ENCODE data around the gene TNS1.

TNS1 gene

DNA sequence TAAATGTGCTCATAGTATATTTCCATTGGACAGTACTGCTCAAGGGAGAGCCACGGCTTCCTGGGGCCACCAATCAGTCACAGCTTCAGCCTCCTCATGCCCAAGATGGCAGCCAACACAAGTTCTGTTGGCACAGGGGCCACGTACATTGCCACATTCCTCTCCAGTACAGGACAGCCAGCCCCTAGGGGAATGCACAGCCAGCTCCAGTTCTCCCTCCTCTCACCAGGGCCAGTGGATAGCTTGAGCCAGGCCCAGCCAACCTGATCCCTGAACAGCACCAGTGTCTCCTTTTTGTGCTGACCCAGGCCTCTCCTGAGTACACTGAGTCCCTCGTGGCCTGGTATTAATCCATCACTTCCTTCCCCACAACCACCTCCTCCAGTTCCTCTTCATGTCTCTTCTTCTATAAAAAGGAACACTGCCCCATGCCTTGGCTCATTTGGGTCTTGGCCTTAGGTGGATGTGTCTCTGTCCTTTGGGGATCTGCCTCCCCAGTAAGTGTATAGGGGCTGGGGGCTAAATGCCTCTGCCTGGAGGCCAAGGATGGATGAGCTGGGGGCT is 168.7 kb downstream of the TNS1 start:
- no peak for DNase-seq (ENCODE audit: low read depth, low spot score)

DNA sequence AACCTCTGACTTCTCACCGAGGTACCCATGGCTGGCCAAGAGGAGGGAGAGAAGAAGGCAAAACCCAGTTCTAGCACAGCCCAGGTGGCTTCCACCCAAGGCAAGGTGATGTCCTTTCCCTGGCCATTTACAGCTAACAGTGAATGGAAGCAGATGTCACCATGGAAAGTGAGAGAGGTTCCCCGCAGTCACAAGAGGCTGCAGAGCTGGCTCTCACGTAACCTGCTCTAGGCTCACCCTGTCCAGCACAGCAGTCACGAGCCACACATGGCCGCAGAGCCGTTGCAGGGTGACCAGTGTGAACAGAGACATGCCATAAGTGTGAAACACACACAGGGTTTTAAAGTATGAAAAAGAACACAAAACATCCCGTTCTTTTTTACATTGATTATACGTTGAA is 169.4 kb downstream of the TNS1 start:
- no peak for DNase-seq (ENCODE audit: low read depth, low spot score)

DNA sequence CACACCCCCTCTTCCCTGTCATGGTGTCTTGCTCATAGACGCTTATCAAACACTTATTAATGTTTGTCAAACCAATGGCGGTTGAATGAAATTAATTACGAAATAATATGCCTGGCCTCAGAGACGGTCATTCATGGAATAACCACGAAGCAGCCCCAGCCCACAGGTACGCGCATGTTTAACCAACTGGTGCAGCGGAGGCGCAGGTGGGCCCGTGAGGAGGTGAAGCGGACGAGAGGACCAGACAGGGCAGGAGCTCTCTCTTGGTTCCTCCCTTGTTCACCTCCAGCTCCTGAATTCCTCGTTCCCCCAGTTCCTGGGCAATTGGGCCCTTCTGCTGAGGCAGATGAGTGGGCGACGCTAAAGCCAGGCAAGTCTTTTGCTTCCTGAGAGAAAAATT is 169.8 kb downstream of the TNS1 start:
- no peak for DNase-seq (ENCODE audit: low read depth, low spot score)

DNA sequence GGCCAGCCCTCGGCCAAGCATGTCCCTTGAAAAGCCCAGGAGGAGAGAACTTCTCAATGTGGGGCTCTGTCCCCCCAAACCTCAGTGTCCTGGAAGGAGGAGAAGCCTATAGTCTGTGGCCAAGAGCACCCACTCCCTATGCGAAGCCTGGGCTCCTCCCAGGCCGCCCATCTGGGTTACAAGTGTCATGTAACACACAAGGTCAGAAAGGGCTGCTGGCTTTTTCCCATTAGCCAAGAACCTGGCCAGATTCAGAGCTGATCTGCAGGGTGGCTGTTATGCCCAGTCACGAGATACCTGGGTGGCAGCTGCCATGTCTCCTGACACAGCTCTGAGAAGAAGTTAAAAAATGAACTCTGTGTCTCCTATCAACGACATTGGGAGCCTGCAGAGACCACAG is 170.7 kb downstream of the TNS1 start:
- no peak for DNase-seq (ENCODE audit: low read depth, low spot score)

DNA sequence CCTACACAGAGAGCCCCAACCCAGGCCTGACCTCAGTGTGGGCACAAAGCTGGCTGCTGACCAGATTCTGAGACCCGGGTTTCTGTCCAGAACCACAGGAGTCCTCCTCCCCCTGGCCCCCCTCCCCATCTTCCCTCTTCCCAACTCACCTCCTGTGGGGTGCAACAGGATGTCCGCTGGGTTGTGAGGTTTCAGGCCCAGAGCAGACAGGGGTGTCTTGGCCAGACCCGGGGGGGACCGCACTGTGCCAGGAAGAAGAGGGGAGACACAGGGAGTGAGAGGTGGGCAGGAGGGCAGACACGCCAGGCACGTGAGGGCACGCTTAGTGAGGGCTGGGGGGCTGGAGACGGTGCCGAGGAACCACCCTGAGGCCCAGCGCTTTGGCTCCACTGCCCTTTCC is 171.5 kb downstream of the TNS1 start:
- no peak for DNase-seq (ENCODE audit: low read depth, low spot score)

DNA sequence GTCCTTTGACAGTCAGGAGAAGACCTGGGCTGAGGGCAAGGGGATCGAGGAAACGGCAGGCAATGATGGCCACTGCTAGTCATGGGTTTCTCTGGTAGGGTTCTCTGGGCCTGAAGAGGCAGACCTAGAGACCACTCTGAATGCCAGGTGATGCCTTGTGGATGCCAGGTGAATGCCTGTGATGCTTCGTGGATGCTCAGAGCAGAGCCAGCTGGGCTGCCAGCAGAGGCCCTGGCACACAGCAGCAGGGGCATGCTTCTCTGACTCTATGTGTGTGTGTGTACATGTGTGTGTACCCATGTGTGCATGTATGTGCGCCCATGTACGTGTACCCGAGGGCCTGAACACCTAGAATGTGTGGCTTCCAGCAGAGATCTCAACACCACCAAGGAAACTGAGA is 172.0 kb downstream of the TNS1 start:
- no peak for DNase-seq (ENCODE audit: low read depth, low spot score)

DNA sequence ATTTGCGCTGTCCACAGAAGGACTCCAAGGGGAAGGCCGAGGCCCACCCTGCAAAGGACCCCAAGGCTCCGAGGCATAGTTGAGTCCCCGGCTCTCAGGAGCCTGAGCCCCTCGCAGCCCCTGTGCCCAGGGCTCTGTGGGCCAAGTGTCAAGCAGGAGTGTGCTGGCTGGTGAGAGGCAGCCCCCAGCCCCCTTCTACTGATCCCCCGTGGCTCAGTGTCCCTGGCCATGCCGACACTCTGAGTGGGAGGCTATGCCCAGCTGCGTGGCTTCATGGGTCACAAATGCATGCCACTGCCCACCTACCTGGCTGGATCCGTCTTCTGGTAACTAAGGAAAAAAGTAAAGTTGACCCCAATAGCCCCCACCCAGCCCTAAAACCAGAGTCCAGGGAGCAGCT is 172.7 kb downstream of the TNS1 start:
- DNase-seq (ENCODE audit: low read depth, low spot score): no peak

DNA sequence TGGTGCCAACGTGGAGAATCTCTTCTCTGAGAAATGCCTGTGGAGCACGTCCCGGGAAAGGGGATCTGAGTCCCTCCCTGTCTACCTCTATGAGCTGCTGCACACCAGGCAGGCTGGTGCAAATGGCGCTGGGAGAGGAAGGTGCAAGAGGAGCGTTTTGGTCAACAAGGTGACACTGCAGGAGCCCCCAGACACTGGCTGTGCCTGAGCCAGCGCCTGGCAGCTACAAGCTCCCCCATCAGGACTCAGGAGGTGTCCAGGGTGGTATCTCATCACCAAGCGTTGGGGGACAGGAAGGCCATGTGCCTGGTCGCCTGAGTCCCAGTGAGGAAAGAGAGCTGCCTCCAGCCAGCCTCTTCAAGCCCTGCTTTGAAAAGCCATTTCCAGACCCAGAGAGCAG is 173.4 kb downstream of the TNS1 start:
- no peak for DNase-seq (ENCODE audit: low read depth, low spot score)

DNA sequence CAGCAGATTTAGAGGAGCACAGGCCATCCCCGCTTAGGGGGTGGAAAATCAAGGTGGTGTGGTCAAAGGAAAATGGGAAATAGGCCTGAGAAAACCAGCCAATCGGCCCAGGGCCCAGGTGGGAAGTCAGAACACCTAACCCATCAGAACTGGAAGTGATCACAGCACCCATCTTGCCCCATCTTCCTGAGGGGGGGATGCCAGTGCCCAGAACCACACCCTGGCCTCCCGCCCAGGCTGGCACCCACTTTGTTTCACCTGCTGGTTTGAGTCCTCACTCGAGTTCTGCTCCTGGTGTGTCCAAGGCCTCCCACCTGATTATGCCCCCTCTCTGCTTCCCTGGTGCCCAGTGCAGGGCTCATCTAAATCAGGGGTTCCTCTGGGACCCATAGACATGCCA is 174.5 kb downstream of the TNS1 start:
- DNase-seq (ENCODE audit: low read depth, low spot score): no peak

DNA sequence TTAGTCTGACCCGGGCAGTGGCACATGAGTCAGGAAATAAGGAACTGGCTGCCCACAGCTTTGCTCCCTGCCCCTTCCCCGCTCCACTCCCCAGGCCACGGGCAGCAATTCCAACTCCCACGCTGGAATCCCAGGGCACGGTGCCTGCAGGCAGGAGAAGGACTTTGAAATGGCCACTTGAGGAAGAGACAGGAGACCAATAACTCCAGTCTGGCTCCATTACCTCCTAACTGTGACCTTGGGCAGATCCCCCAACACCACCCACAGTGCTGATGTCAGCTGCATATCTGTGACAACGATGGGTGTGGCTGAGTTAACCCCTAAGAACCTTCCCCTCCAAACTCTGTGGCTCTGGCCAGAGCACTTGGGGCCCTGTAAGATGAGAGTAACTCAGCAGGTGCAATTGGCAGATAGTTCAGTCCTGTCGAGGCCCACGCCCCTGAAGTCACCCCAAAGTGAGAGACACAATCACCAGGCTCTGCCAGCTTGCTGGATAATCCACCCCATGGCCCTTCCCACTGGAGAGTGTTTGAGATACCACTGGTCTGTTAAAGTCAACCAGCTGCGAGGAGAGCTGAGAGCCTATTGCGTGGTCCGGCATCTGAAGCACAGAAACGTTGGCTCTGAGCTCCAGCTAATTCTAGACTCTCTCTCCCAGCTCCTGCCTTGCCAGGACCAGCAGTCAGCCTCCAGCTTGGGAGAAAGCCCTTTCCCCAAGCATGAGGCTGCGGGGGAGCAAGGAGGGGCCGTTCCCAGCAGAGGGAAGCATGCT is 175.2 kb downstream of the TNS1 start:
- no peak for DNase-seq (ENCODE audit: low read depth, low spot score)

DNA sequence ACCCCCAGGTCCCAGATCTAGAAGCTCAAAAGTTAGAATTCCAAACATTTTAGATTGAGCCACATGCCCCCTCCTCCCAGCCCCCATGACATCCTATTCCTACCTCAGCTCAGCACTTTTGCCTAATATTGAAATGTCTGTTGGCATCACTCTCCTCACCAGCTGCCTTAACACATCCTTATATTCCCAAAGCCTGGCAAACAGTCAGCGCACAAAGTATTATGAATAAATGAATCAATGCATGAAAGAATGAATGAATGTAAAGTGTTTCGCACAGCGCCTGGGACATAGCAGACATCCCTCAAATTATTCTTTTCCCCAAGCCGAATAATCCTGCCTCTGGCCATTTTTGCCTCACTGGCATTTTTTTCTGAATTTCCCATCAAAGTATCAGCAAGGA is 175.8 kb downstream of the TNS1 start:
- no peak for DNase-seq (ENCODE audit: low read depth, low spot score)

DNA sequence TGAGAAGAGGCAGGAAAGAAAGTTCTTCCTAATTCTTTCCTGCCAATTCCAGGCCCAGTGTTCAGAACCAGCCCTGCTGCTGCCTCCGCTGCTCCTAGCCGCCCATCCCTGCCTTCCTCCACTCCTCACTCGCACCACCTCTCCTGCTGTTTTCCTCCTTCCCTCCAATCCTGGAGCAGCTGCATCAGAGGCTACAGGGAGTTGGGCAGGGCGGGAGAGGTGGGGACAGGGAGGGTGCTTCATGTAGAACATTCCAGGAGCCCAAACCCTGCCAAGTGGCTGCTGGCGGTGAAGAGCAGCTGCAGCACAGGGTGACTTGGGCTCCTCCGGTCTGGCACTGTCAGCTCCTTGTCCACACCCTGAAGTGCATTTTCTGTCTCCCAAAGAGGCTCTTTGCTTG is 176.3 kb downstream of the TNS1 start:
- DNase-seq (ENCODE audit: low read depth, low spot score): no peak

DNA sequence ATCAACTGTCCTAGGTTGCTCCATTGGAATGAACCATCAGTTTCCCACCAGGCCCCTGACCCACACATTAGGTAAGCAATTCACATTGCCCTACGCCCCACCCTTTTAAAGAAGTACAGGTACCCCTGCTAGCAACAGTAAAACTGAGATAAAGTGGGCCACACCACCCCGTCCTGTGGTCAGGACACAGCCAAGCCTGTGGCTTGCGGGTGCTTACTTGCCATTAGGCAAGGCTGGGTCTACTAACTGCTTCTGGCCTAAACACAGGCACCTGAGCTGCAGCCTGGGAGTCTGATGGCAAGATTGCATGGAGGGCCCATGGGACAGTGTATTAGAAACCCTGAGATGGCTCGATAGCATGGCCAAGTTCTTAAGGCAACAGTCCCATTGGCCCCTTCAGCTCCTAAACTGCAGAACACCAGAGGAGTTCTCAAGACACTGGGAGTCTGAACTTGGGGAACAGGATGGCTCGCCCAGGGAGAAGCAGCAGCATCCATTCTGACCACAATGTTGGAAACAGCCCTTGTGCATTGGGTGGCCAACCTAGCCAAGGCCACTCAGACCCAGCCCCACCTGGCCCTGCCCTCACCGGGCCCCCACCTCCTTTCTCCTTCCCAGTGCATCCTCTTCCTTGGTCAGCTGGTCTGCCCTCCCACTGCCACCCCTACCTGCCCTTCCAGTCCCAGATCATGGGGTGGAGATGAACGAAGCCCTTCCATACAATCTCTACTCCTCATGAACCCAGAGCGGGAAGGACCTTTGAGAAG is 177.1 kb downstream of the TNS1 start:
- DNase-seq (ENCODE audit: low read depth, low spot score): no peak

DNA sequence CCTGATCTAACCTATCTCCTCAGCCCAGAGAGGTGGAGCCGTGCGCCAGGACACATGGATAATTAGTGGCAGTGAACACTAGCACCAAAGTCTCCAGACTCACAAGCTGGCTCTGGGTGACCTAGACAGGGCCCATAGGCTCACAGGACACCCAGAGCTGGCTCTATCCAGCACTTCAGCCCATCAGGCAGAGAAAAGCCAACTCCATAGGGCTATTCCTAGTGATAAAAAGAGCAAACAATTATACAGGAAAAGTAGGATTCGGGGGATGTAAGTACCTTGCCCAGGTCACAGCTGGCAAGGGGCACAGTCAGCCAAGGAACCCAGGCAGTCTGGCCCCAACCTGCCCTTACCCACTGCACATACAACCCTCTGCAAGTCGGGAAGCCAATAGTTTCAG is 178.6 kb downstream of the TNS1 start:
- DNase-seq (ENCODE audit: low read depth, low spot score): no peak

DNA sequence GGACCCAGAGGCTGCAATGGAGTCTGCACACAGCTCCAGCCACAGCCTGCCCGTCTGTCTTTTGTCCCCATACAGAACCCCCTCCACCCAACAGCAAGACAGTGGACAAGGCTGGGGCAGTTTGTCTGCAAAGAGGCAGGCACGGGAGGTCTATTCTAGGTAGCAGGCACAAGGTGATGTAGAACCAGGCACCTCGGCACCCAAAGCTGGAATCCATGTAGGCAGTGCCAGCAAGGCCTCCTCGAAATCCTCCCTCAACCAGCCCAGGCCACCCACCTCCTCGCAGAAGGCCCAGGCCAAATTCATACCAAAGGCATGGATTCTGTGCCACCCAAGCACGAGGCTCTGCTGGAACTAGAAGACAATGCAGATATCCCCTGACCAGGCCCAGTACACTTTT is 179.2 kb downstream of the TNS1 start:
- no peak for DNase-seq (ENCODE audit: low read depth, low spot score)

DNA sequence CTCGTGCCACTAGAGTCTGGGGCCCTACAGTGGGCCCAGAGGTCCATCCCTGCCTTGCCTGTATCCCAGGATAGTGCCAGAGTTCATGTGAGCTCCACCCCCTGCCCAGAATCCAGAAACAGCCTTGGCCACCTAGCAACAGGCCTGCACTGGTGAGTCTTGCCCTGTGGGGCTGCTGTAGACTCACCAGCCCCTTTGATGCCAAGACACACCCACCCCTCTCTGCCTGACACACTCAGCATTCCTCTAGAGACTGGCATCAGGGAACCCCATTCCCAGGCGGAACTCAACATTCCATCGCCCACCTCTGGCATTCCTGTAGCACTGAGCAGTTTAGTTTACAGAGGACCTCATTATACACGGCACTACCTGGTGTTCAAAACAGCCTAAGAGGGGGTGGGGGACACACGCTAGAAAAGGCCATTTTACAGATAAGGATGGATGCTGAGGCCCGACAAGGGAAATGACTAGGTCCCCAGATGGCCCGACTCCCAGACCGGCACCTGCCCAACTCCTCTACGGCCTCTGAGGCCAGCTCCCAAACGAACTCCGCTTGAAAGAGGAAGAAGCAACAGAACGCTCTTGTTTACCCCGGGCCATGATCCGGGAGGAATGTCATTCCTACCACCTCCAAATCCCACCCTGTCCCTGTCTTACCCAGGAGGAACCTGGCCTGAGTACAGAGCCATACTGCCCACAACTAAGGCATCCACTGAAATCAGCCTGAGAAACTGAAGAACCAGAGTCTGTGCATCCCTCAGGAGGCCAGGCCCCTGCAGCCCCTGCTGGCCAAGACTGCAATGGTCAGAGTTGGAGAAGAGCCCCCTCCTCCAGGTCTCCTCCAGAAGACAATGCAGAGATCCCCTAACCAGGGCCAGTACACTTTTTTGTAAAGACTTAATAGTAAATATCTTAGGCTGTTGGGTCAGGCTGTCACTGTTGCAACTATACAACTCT is 180.2 kb downstream of the TNS1 start:
- DNase-seq (ENCODE audit: low read depth, low spot score): no peak

DNA sequence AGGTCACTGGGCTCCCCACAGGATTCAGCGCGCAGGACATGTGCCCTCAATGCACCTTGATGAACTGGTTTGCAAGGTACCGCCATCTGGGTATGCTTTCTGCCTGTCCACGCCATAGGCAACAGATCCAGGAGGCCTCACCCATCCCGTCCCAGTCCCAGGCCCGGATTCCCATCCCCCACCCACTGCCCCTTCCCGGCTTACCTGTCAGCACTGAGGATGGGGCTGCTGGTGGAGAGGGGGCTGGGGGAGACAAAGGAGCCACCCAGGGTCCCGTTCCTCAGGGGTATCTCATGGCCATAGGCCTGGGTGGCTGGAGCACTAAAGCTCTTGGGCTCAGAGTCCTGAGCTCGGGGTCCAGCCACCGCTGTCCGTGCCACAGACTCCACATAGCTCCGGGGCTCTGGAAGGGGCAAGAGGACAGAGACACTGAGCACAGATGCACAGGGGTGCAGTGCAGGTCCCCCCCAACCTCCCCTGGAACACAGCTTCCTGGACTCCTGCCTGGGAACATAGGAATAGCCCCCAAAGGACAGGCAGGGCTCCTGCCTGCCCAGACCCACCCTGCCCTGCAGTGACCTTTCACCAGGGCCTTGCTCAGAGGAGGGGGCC is 181.2 kb downstream of the TNS1 start:
- no peak for DNase-seq (ENCODE audit: low read depth, low spot score)

DNA sequence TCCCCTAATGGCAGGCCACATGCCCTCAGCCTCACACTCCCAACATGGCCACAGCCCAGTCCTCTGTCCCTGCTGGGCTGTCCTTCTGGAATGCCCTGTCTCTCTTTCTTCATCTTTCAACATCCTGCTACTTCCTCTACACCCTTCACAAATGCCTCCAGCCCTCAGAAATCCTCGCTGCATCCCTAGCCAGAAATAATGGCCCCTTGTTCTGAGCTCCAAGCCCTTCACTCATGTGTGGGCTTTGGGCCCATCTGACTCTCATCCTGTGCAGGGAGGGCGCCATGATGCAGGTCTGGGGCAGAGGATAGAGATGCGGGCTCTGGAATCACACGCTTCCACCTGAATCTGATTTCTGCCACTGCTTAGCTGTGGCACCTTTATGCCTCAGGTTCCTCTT is 181.9 kb downstream of the TNS1 start:
- DNase-seq (ENCODE audit: low read depth, low spot score): no peak

DNA sequence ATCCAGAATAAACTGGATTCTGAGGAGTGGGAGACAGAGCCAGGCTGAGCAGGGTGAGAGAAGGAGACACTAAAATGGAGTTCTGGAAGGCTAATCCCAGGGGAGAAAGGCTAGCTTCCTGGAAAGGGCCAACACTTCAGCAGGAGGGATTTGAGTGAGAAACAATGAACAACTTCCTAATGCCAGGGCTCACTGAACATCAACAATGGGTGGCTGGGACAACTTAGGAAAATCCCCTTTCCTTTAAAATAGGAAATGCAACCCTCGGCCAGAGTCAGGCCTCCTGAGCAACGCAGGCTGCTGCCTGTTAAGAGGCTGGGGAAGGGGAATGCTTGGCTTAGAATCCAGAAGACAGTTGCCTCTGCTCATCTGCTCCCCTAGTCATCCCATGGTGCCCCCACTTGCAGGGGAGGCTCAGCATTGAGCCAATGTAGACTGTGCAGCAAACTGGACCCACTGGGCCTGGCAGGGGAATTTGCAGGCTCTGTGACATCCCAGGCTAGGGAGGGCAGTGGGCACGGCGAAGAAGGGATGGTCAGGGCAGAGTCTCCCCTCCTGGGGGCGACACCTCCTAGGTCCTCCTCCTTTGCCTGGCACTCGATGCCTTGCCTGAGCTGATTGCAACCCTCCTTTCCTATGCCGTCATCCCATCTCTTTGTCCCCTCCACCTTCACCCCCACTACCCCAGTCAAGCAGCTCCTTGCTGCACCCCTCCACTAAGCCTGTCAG is 182.5 kb downstream of the TNS1 start:
- no peak for DNase-seq (ENCODE audit: low read depth, low spot score)

DNA sequence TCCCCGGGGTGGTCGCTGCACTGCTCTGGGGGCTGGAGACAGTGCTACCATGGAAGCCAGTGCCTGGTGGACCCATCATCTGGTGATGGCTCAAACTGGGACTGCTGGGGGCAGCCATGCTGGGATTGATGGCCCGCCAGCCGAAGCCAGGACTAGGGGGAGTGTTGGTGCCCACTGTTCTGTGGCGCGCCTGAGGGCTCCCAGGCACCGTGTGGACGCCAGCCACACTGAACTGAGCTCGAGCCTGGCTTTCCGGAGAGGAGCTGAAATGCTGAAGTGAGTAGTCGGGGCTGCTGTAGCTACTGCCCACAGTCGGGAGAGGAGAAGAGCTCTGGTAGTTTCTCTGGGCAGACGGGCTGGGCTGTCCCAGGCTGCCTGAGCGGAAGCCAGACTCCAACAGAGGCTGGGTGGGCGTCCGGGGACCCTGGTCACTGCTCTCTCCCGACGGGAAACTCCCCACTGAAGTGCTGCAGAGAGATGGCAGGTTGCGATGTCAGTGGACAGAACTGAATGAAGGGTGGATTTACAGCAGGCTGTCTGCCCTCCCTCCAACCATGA is 184.4 kb downstream of the TNS1 start:
- DNase-seq (ENCODE audit: low read depth, low spot score): no peak

Measured in brain pericyte (primary cell).